ENCODE results near the gene GNAT3.

The GNAT3 gene

DNA sequence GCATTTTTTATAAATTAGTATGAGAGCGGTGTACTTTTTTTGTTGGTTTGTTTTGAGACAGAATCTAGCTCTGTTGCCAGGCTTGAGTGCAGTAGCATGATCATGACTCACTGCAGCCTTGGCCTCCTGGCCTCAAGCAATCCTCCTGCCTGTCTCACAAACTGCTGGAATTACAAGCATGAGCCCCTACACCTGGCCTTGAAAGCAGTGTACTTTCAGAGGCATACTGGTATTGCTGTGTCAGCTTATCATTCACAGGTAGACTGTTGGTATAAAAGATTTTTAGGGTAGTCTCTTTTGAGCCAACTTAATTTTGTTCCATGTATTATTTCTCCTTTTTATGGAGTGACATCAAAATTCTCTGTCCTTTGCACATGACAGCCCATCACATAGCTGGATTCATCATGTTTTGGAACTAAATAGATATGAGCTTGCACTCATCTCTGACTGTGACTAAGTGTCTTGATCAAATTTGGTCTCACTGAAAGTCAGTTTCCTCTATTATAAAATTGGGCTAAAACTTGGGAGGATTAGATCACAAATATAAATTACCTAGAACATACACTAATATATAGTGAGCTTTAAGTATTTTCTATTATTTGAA is 12.4 kb downstream of the GNAT3 start:
- no peak for DNase-seq

DNA sequence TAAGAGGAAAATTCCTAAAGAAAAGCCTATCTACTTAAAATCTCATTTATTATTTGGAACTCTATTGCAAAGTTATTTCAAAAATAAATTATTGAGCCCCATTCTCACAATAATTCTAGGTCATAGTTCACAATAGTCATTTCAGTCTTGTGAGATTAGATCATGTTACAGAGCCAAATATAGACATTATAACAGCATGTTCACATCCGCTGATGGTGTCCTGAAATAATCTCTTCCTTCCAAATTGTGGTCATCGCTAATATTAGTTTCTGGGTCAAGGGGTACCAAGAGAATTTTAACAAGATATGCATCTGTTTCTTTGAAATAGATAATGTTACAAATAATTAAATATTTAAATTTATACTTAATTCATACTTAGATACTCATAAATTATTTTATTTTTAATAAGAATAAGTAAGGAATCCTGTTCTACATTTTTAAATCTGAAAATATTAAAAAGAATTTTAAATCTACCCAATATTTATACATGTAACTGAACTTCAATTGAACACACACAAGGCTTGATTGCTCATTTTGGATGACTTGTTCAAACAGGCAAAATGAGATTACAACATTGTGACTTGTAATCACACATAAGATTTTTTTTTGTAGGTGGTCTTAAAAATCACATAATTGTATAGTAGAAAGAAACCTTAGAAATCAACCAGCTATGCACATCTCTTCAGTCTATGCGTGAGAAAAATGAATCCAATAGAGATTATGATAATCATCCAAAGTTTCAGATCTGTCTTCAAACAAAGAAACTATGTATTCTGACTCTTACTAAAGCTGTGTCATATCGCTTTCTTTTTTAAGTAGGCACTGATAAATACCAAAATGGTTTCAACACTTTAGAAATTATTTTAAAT is 13.1 kb downstream of the GNAT3 start:
- DNase-seq = no peak

DNA sequence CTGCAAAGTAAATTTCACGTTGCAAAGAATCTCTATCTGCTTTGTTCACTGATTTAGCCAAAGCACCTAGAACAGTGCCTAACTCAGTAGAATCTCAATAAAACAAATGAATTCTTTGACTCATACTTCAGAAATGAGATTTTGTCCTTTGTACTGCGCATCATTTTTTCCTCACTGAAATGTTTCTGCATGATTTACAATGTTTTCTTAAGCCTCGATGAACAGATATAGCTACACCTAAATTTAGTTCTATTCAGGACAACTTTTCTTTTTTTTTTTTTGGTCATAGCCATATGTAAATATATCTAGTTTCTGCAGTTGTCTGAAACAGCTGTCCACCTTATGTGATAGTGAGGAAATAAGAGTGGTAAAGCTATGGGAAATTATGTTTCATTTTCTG is 15.3 kb downstream of the GNAT3 start:
- DNase-seq = no peak

DNA sequence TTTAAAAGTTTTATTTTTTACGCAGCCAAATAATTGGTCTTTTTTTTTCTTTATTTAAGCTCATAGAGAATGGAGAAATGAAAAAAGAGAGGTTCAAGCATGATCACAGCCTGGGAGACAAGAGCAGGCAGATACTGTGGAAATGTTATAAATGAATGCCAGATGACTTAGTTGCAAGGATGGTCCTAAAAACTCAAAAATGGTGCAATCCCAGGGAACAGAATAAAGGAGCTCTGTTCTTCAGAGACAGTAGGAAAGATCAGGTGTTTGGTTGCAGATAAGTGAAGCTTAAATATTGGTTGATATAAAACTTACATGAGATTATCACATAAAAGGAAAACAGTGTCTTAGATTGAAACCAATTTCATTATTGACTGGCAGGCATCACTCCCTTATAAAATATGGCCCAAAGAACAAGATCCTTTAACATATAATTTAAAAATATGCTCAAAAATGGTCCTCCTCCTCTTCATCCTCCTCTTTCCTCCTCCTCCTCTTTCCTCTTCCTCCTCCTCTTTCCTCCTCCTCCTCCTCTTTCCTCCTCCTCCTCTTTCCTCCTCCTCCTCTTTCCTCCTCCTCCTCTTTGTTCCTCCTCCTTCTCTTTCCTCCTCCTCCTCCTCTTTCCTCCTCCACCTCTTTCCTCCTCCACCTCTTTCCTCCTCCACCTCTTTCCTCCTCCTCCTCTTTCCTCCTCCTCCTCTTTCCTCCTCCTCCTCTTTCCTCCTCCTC is 18.6 kb downstream of the GNAT3 start:
- DNase-seq = no peak

DNA sequence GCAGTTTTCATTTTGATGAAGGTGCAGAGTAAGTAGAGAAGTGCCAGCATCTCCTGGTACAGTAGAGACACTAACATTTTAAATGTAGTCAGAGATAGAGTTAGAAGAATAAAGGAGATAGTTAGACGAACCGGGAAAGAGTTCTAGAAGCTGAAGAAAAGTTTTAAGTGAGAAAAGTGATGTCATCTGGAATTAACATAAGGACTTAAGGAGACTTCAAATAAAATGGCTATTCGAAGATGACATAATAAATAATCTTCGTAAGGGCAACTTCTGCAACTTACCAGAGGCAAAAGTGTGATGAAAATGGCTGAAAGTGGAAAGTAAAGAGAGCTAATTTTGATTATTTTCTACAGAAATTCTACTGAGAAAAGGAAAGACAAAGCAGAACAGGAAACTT is 20.4 kb downstream of the GNAT3 start:
- DNase-seq = no peak

DNA sequence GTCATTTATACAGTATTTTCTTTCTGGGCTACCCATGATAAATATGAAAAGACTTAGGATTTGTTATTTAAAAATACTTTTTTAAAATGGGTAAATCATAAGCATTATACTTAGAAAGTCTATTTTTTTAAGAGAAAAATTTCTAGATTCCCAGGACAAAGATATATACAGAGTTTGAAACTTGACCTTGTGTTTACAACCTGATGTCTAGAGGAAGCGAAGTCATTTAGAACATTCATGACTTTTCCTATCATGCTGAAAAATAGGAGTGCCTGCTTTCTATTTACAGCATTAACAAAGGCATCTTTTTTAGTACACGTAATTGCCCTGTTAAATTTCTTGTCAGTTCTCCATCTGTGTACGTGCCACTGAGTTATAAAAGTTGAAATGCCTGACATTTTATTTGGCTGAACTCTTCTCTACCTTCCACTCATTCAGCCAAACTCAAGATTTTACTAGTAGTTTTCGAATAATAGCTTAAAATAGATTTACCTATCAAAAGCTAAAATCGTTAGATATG is 23.0 kb downstream of the GNAT3 start:
- DNase-seq = no peak

DNA sequence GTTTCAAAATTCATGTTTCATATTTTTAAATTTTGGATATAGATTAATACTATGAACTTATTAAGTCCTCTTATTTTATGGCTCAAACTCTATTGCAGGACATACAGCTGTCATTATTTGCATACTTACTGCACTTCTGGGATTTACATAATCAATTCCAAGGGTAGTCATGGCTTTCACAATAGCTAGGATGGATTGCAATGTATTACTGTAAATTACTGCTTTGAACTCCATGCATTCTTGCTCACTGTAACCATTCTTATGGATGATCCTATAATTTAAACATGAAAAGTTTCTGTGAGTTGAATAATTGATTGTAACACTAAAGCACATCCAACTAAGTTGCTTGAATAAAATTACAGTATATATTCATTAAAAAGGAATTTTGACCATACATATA is 23.5 kb downstream of the GNAT3 start:
- no peak for DNase-seq

DNA sequence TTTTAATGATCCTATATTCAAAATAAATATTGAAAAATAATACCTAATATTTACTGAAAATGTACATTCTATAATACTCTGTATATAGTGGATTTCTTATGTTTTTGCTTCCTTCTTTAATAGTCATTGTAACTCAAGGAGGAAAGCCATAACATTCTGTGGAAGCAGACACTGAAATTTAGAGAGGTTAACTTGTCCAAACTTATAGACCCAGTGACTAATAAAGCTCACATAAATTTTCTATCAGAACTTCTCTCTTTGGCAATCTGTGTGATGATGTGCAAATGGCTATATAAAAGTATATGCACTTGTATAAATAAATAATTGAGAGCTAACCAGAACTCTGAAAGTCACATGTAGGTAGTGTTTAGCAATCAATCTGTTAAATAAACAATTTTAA is 26.1 kb downstream of the GNAT3 start:
- no peak for DNase-seq

DNA sequence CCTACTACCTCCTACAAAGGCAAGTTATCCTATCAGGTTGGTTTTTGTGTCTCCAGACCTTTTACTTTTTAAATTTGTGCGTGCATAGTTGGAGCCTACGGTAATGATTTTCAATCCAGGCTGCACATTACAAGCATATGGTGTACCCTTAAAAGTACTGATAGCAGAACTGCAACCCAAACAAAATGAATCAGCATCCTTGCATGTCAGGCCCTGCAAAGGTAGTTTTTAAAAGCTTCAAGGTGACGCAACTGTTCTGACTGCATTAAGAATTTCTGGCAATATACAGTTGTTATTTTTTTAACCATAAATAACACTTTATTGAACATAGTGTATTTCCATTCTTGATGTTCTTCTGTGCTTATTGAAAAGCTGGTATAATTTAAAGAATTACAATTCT is 28.9 kb downstream of the GNAT3 start:
- DNase-seq = no peak

DNA sequence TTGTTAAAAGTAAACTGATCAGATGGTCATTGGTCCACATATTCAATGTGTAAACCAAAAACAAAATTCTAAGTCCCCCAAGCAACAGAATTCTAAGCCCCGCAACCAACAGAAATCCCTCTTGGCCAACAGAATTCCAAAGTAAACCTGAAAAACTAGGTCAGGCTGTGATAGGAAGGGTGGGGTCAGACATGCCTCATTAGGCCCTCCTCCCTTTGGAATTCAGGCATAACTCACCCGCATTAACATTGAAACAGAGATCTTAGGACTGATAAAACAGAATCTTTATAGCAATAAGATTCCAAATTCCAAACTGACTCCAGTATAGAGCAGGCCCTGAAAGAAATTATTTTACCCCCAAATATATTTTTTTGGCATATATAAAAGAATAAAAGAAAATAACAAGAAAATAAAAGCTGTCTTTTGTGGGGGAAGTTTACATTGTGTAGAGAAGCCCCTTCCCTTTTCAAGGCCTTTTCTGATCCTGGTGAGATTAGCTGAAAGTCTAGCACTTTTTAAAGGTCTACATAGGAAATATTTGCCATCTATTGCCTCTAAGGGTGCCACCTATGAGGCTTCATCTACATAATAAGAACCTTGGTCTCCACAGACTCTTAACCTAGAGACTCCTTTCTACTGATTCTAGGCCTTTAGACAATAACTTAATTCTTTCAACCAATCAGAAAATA is 30.5 kb downstream of the GNAT3 start:
- no peak for DNase-seq

DNA sequence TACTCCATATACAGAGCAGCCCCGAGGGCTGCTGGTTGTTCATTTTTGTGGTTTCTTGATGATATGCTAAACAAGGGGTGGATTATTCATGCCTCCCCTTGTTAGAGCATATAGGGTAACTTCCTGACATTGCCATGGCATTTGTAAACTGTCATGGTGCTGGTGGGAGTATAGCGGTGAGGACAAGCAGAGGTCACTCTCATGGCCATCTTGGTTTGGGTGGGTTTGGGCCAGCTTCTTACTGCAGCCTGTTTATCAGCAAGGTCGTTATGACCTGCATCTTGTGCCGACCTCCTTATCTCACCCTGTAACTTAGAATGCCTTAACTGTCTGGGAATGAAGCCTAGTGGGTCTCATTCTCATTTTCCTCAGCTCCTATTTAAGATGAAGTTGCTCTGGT is 31.3 kb downstream of the GNAT3 start:
- no peak for DNase-seq

DNA sequence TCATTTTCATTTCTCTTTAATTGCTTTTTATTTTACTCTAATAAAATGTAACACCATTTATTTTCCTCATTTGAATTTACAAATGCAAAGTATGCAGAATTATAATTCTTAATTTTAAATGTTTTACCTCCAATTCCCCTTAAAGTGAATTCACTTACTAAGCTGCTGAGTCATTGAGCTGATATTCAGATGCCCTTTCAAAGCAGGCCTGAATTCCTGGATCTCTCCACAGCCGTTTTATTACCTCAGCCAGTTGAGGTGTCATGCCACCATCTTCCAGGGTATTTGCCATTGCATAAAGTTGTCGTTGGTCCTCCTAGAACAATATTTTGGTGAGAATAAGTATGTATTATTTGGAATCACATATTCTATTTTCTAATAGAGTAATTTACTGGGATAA is 33.2 kb downstream of the GNAT3 start:
- DNase-seq = no peak

DNA sequence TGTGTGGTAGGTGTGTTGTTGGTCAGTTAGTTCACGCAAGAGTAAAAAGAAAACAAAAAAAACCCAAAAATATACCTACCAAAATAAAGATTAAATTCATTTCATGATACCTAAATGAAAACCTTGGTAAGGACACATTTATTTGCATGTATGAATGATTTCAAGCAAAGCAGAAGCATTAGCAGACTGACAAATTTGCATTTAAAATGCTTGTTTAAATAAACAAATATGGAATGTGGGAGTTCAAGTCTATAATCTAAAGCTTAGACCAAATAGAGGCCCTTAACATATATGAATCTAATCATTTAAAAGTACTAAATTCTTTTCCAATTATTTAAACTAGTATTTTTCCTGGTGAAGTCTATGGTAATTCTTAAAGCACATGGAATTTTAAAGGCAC is 35.8 kb downstream of the GNAT3 start:
- DNase-seq = no peak

DNA sequence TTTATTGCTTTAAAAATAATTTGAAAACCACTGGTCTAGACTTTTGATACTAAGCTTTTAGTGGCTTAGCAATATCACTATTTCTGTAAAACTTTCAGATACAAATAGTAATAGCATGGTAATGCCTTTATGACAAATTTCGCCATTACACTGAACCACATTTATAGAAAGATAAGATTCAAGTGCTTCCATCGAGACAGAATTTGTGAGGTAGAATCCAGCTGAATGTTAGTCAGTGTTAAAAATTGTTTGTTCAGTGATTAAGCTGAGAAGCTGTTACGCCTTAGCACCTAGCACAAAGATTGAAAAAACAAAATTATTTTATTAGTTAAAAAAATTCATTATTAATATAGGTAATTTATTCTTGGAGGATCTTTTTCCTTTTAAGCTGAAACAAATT is 36.5 kb downstream of the GNAT3 start:
- DNase-seq = no peak

DNA sequence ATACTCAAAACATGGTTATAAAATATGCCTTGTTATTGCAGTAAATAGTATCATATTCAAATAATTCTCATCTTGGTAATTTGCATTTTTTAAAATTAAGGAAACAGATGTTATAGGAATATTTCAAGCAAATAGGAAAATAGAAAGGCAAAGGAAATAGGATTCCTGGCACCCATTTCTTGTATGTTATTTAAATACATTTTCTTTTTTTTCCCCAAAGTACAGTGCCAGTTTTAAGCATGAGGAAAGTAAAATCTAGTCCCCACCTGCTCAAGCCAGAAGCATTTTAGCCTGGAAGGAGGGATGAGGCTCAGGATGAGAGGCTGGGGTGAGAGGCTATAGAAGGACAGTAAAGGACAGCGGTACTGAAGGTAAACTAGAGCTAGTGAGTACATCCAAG is 38.1 kb downstream of the GNAT3 start:
- DNase-seq = no peak

DNA sequence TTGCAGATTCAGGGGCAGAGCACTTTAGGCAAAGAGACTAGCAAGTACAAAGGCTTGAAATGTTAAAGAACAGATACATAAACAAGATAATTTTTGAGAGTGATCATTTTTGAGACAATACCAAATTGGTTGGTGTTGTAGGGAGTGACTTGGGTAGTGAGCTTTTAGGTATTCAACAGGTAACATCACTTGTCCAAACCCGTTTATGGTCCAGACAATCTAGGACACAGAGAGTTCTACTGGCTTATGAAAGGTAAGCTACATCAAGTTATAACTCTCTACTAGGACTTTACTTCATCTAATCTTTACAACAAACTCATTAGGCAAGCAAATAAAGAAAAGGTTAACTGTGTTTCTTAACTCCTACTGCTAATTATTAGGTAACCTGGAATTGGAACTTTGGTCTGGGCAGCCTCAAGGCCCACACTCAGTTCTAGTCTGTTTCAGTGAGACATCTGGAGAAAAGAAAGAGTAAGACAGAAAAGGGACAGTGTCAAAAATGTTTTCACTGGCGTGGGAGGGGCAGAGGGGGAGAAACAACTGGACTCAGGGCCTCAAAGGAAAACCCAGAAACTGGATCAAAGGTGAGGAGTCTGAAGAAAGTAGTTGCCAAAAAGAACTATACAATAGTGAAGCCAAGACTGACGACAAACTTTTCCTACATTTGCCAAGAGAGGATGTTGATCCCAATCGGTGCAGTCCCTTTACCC is 39.2 kb downstream of the GNAT3 start:
- DNase-seq = no peak

DNA sequence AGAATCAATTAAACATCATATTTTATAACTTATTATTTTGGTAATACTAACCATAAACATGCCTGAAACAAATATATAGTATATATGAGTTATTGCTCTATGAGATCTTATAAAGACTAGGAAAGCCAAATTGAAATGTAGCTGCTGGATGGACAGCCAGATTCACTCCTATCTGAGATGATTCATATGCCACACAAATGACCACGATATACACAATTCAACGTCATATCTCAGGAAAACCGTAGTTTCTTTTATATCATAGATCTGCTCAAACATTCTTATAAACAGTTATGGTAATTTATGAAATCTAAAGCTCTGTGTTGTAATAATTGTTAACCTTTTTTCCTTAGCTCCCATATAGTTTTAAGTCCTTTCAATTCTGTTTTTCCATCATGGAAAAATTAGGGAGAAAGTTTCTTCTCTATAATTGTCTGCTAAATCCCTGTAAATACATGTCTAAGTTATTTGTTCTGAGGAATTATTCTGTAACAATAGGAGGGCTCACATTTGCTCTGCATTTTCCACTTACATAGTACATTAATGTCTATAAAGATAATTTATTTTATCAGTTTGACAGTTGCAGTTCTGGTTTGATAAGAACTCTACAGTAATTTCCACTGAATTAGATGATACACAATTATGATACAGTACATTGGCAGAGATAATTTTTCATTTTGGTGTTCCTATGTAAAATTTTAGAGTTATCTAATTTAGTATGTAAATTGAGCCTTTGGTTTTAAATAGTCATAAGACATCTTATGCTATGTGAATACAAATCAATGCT is 42.7 kb downstream of the GNAT3 start:
- no peak for DNase-seq

DNA sequence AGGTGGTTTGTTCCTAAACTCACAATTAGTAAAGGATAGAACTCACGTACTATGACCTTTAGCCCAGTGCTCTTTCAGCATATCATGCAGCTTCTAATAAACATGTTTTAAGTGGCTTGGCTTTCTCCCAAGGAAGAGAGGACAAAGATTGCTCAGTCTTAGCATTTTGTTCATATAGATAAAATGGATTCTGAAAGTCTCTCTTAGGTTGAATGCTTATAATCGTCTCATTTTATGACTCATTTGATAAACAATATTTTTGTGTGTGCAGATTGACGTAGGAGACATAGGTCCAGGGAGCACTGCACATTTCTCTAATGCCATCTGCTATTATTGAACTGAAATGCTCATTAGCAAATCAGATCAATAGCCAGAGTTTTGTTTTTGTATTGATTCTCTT is 44.8 kb downstream of the GNAT3 start:
- no peak for DNase-seq

DNA sequence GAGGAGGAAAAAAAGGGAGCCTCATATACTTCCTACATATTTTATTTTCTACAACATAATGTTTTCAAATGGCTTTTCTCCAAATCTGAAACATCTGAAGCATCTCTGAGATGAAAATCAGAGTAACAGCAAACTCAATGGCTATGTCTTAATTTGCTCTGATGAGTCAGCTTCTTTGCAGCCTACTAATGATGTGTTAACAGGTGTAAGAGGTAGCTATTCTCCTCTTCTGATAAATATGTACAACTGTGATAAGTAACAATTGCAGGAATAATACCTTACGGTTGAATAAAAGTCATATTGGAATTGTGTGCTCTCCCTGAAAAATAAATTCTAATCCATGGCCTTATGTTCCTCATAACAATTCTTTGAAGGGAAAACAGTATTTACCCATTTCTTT is 45.2 kb downstream of the GNAT3 start:
- no peak for DNase-seq

DNA sequence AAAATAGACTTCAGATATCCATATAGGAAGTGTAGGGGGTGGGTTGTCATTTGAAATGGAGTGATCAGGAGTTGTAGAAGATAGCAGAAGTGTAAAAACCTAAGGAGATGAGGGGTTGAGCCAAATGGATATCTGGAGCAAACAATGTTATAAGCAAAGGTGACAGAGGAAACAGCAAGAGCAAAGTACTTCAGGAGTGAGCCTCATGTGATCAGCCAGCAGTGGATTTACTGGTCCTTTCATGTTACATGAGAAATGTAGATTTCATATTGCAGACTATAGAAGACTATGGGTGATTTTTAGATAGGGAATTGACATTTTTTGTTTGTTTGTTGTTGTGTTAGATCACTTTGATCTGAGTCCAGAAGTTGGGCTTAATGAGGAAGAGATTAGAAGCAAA is 47.7 kb downstream of the GNAT3 start:
- DNase-seq = no peak

DNA sequence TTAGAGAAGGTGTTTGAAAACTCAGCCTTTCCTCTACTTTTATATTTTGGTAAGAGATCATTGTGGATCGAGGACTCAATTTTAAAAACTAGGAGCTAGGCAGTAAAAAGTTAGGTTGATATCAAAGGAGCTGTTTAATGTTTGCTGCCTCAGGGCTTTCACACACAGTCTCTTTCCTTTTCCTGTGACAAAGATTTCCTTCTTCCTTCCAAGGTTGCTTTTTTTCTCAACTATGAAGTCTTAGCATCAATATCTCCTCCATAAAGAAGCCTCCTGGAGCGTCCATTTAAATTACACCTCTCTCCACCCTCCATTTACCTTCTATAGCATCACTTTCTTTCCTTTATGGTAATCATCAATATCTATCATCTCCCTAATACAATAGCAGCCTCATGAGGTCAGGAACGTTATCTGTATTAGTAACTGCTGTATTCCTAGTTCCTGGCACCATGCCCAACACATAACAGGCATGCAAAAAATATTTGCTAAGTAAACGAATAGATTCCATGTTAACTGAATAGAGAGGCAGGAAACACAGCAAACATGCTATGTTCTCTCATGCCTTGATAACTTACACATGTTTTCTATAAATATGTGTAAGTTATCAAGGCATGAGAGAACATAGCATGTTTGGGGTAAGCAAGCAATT is 48.5 kb downstream of the GNAT3 start:
- DNase-seq = no peak

All from stimulated activated naive CD4-positive, alpha-beta T cell (primary cell).